Activated T-helper 1 cell treated with anti-CD3 and anti-CD28 coated beads, Interleukin-2, amount 50 U/mL, for 16 hours (primary cell): Measurements from ENCODE around the gene EZH1.
"Not testable (repeated sequence)": the region's sequence is repeated elsewhere in the genome, so short reads cannot be mapped to it uniquely, and the experiment has no call there.

ENCODE experiments used
- DNase-seq, 2 donors: peaks; one replicate each; pipeline ENCODE4 v3.0.0-alpha.2; 2020; ENCODE audit warnings: low read depth in 1 of 2, low spot score in 1 of 2

EZH1 gene

GRCh38 chr17:42670789-42671657, 73.8 kb downstream of the EZH1 start:
- DNase-seq, result no peak

GRCh38 chr17:42669977-42670788, 74.7 kb downstream of the EZH1 start:
- no peak for DNase-seq

GRCh38 chr17:42669705-42669976, 75.2 kb downstream of the EZH1 start:
- DNase-seq, result no peak

GRCh38 chr17:42667088-42667951, 77.5 kb downstream of the EZH1 start:
- DNase-seq, result no peak

GRCh38 chr17:42666126-42666525, 78.7 kb downstream of the EZH1 start:
- DNase-seq, result not testable (repeated sequence)

GRCh38 chr17:42665581-42666001, 79.2 kb downstream of the EZH1 start:
- DNase-seq, result no peak

- DNase-seq, result no peak
These were observed 84.0 kb downstream of the EZH1 start for GRCh38 chr17:42660692-42661345.

- not testable (repeated sequence) for DNase-seq
These were observed 84.9 kb downstream of the EZH1 start for GRCh38 chr17:42659932-42660274.

- DNase-seq, result peak; percentile 40 to 65
These were observed 85.5 kb downstream of the EZH1 start, which contains the start of gene TUBG2 for GRCh38 chr17:42659079-42659931. Gene TUBG2, plus strand, starts transcription at chr17:42659284. Its CDS starts 220 bp downstream, at chr17:42659504.

- DNase-seq, result no peak
These were observed 86.8 kb downstream of the EZH1 start for GRCh38 chr17:42657824-42658588.

GRCh38 chr17:42655528-42655927, 89.3 kb downstream of the EZH1 start:
- no peak for DNase-seq

- no peak for DNase-seq
These were observed 91.4 kb downstream of the EZH1 start for GRCh38 chr17:42653179-42654124.

- no peak for DNase-seq
These were observed 93.4 kb downstream of the EZH1 start for GRCh38 chr17:42651392-42651791.
